NCI-H446 (cell line): Measurements from ENCODE around the gene PRPF38B.

Source experiments
- DNase-seq, 2 experiments: peaks; one replicate each; lab custom pipeline; 2025; lab: John Stamatoyannopoulos, UW

Gene PRPF38B

DNA sequence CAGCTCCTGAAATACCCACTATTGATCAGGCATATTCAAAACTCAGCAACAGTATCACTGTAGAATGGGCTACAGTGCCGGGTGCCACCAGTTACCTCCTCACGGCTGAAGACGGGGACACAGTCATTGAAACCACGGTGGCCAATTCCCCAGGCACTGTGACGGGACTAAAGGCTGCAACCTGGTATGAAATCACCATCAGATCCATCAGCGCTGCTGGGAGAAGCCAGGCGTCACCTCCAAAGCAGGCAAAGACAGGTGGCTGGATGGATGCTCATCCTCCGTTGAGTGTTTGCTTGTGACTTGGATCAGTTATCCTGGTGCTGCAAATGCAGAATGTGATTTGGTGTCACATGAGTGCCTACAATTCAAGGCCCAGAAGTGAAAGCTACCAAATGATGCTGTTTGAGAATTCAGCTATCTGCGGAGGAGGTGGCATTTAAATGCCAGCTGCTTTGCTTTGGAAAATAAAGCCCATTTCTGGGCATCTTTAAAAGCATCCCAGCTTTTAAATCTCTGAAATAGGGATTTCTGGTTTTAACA lies 25.7 kb downstream of the PRPF38B start:
- no peak for DNase-seq

DNA sequence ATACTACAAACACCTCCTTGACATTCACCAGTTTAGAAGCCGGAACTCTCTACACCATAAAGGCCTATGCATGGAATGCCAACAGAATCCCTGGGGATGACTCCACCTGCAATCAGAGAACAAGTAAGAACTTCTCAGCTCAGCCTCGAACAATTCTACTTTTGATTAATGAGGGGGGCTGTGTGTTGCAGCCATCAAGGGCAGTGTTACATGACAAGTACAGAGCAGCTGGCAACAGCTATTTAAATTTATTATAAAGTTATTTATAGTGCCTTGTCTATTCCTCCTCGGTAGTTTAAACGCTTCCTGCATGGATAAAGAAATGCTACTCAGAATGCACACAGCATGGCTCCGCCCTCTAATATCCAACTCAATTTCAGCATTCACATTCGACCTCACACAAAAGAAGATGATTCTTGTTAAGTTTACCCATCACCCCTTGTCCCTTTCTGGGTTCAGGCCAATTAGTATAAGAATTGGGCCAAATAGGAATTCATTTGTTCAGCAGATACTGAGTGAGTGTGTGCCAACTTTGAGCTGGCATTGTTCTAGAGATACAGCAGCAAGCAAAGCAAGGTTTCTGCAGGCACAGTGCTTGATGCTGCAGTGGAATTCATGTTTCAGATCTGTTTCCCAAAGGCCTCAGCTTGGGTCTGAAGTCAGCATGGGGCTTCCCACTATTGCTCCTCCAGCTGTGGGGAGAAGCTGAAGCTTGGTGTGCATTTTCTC lies 27.0 kb downstream of the PRPF38B start:
- no peak for DNase-seq

DNA sequence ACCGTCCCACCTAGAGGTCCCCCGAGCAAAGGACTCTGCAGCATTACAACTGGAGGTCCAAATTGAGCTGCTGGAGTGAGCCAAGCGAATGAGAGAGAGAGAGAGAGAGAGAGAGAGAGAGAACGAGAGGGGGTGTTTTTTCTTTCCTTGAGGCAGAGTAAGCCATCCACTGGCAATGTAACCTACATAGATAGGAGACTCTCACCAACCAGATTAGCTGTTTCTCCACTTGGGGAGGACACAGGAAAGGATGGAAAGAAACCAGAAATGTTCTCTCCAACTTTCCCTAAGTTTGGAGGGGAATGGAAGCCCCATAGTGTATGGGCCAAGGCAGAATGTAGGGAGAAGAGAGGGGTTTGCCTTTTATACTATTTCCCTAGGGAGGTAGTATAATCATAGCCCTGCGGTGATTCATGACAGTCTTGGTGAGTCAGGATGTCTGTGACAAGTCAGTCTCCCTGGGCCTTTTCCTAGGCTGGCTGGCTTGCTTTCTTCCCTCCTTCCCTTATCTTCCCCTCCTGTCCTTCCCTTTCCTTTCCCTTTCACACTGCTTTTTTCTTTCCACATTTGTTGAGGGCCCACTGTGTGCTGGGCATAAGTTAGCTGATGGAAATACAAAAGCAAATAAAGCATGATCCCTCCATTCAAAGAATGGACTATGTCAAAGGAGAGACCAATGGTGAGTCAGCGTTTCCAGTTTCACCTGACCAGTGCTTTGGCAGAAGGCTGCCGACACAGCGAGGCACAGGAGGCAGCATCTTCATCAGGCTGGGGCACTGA lies 27.7 kb downstream of the PRPF38B start:
- DNase-seq = no peak

DNA sequence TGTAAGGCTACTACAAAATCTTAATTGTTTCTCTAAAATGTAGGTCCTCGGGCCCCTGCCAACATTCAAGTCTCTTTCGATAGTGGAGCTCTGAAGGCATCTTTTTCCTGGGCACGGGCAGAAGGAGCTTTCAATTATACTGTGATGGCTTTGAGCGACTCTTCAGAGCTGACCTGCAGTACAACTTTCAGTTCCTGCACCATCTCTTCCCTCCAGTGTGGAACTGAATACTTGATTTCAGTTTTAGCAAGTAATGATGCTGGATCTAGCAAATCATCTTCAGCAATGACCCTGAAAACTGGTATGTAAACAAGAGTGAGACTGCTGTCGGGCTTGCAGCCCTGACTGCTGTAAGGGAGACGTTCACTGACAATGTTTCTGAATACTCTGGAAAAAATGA lies 30.2 kb downstream of the PRPF38B start:
- DNase-seq = no peak

DNA sequence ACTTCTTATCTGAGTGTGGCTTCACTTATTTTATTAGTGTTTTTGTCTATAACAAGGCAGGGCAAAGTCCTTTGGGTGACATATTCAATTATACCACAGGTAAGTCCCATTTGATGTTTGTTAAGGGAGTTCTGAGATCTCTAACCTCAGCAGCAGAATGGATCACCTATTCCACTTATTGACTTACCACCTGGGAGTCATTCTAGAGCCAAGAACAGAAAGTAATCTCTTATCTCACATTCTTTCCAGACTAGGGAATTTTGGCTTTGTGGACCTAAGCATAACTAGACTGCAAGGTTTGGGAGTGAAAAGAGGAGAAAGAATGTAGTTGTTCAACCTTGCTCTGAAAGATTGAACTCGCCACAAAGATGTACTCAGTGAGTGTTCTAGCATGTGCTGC lies 33.8 kb downstream of the PRPF38B start:
- DNase-seq = no peak

DNA sequence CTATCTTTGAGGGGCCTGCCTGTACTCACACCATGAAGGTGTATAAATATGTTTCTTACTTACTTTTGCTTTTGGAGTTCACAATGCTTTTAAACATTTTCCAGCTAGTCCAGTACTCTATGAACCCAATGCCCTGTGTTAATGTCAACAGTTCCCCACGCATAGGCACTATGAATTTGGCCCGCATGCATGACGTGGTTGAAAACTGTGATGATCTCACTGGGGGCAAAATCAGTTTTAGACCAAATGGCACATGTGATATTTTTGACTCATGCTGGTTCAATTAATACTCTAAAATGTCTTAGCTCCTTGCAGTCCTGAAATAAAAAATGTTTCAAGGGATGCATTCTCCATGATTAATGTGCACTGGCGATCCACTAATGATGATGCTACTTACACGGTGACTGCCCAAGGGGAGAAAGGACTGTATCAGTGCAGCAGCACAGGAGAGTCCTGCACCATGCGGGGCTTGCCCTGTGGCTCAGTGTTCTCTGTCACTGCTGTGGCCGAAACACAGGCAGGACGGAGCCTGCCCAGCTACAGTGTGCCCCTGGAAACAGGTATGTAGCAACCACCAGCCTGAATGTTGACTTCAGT lies 36.3 kb downstream of the PRPF38B start:
- DNase-seq = no peak

DNA sequence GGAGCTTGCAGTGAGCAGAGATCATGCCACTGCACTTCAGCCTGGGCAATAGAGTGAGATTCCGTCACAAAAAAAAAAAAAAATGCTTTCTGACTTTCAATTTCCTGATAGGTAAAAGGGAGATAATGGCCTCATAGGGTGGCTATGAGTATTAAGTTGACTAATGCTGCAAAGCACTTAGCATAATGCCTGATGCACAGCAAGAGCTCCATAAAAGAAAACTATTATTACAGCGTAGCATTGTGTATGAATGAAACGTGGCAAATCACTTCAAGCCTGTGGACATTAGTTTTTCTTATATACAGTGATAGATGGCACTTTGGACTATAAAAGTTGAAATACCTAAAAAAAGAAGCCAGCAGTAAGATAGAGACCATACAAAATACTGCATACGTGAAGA lies 37.4 kb downstream of the PRPF38B start:
- no peak for DNase-seq

DNA sequence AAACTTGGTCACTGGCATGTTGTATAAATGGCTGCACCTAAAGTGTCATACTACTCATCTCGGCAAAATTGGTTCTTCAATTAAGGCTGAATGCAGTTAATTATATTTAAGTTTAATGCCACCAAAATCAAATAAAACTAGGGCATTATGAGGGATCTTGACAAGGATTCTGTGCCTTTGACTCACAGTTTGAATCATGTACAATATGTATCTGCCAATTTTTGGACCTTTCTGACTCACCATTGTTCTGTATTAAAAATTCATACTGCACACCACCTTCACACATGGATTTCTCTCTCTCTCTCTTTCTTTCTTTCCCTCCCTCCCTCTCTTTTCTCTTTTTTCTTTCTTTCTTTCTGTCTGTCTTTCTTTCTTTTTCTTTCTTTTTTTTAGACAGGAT lies 40.3 kb downstream of the PRPF38B start:
- no peak for DNase-seq

DNA sequence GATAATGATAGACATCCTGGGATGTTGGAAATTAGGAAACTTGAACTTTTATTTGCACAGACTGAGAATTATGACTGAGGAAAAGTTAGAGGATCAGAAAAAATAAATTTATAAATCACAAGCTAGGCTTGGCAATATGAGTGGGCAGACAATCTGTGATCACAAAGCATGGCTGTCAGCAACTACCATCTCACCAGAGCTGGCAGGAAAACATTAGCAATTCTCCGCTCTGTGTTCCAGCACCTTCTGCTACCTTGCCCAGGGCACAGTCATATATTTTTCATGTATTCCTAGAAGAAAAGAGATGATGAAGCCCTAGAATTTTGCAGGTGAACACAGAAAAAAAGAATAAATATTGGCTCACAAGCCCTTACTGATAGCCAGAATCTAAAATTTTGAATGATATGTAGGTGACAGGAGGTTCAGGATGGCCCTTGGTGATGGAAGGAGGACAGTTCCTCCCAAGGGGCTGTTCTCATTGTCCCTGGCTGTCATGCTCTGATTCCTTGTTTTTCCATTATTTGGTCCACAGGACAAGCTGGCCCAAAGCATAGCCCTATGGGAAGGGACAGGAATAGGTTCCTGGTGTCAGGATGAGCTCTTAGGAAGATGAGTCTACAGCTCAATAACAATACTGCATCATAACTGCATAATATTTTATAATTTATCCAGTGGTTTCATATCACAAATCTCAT lies 42.2 kb downstream of the PRPF38B start:
- DNase-seq = no peak

DNA sequence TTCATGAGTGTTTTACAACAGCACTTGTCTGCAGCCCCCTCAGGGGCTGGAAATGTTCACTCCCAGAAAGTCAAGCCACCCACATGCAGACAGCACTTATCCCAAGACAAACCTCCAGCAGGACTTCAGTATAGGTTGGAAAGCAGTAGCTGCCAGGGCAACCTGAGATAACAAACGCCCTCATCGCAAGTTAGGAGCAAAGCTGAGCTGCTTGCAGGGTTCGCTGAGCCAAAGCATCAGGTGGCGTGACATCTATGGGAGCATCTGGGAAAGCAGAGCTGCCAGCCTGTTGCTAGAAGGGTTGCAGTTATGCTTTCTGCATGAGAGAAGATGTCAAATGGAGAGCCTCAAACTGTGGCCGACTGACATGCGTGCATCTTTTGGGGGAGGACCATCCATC lies 50.1 kb downstream of the PRPF38B start:
- DNase-seq = peak in 1 of 2 experiments; percentile 17

DNA sequence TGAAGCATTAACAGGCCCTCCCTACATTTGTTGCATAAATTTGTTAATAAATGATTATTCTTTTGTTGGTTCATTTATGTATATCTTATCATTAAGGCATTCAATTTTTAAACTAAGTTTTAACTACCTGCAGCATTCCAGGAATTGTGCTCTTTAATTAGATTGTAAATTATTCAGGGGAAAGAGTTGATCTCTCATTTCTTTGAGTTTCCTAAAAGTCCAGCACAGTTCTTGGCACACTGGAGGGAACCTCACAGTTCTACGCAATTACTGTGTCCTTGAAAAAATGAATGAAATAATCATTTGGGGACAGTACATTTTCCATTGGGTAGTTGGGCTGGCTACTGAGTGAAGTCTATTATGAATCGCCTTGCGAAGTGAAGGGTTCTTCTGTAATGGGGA lies 53.9 kb downstream of the PRPF38B start:
- DNase-seq = no peak

DNA sequence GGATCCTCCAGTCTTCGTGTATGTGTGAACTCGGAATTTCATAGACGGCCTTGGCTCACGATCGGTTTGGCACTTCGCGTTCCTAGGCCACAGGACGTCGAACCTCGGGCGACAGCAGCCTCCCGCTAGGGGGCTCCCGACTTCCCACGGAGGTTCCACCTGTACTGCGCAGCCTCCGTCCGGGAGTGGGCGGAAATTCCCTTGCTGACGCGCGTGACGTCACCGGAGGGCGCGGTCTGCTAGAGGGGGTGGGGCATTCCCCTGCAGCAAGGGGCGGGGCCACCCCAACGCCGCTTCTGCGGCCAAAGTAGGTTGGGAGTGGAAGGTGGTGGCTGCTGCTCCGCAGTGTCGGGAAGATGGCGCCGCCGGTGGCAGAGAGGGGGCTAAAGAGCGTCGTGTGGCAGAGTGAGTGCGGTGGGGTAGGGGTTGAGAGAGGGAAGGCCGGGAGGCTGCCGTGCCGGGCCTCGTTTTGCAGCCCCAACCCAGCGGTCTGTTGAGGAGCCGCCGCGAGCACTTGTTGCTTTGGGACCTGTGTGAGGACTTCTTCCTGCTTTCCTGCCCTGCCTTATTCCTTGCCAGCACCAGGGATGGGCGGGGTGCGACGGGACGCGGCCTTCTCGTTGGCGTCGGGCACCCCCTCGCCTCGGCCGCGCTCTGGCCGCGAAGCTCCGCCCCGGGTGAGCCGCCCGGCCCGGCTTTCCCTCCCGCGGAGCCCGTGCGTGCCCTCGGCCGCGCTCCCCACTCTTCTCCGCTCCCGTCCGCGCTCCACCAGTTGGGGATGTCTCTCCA lies 54.5 kb downstream of the PRPF38B start, which contains the start of gene STXBP3:
STXBP3 (plus strand) TSS at position 293 of the 789 bp plus-strand sequence; CDS start at position 357, 64 bp downstream.
- DNase-seq = peak; percentile 98 to 100

DNA sequence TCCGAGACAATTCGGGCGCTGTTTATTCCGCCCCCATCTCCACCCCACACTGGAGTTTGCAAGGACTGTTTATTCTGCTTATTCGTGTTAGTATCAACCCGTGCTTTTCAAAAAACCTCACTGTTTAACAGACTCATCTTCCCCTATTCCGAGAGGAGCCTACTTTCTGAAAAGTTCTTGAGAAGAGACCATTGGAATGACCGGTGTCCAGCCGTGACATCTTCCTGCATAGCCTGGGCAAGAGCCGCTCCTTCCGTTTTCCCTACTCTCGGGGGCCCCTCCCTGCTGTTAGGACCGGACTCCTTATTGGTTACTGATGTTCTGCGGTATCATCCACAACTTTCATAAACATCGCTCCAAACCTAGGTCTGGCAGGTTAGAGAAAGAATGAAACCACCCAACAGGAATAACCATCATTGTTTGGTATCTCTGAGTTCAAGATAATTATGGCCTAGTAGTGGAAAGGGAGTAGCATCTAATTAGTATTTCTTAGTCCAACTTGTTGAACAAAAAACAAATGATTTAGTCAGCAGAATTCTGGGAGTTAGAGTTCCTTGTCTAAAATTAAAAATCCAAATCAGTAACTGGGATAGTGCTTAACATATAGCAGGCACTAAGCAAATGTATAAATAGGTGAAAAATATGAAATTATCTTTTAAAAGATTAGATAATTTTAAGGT lies 55.2 kb downstream of the PRPF38B start:
- DNase-seq = peak; percentile 66 to 72

DNA sequence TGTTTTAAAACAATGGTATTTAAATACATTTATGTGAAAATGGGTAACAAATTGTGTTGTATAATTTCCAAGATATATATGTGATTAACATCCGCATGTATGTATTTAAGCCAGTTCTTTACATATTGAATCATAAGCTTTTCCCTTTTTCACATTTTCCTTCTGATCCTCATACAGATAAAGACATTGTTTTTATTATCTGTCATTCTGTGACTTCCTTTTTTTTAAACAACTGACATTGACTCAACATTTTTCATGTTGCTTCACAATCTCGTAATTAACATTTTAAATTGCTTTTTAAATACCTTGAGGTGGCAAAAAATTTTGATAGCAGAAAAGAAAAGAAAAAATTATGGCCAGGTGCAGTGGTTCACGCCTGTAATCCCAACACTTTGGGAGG lies 55.8 kb downstream of the PRPF38B start:
- no peak for DNase-seq

DNA sequence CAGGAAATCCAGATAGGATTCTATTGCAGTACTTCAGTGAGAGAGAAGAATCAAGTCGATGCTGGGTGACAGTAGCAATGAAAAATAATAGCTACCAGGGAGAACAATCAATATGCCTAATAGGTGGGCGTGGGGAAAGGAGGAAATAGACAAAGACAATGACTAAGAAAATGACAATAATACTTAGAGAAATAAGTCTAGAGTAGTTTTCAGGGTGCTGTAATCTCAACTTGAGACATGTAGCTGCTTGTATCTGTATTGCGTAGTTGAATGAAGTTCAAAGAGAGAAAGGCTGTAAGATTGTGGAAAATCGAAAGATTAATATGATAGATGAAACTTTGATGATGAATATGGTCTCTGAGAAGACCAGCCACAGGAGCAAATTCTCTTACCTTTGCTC lies 57.0 kb downstream of the PRPF38B start:
- DNase-seq = no peak

DNA sequence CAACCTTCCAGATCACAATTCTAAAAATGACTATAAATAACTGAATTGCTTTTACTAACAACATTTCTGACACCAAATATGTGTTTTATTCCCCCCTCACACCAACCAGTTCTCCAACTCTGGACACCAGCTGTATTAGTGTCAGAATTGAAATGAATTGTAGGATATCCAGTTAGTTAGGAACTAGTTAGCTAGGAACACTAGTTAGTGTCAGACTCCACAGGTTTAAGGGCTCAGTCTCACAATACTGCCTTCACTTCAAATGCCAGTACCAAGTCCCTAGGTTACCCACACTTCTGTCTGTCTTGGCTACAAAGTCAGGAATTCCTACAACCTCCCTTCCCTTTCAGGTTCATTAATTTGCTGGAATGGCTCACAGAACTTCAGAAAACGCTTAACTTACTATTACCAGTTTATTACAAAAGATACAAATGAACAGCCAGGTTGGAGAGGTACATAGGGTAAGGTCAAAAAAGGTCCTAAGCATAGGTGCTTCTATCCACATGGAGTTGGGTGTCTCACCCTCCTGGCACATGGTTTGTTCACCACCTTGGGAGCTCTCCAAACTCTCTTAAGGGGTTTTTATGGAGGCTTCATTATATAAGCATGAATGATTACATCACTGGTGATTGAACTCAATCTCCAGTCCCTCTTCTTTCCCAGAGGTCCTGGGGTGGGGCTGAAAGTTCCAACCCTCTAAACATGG lies 58.5 kb downstream of the PRPF38B start:
- DNase-seq = peak; percentile 28 to 71
